BJ (cell line): ENCODE measurements around the gene FEM1B. TPM values are rescaled to one million over a fixed set of nuclear protein-coding genes. Genes with fewer than 3 reads are reported as not detected.

ENCODE experiments used
- CTCF ChIA-PET: fragments of 350-600 bp; formaldehyde crosslinking; extraction: SDS; loops from one replicate; lab custom pipeline; 2021; ENCODE audit warnings: antibody characterized with exemption, inconsistent platforms; lab: Yijun Ruan, JAX
- POLR2A ChIA-PET: fragments of 300-600 bp; sonication (Branson Sonifier 250); formaldehyde crosslinking; extraction: SDS; loops from one replicate; lab custom pipeline; 2021; ENCODE audit warnings: antibody characterized with exemption; lab: Charles Lee
- DNase-seq: peaks from one replicate; pipeline ENCODE4 v3.0.0-alpha.2; 2011; ENCODE audit warnings: low read depth
- H3K27me3 ChIP-seq: 2 replicates; pipeline ENCODE4 v1.6.0; 2011; ENCODE audit warnings: low read length; ENCODE audit not compliant: control insufficient read depth, insufficient read depth
- H3K36me3 ChIP-seq: 2 replicates; pipeline ENCODE4 v1.5.1; 2011; ENCODE audit warnings: low read length; ENCODE audit not compliant: control insufficient read depth, insufficient read depth
- H3K4me3 ChIP-seq: 2 replicates; pipeline ENCODE4 v1.5.1; 2011; ENCODE audit warnings: low read depth, mild to moderate bottlenecking, control low read depth, low read length
- CTCF ChIP-seq: IDR thresholded peaks from 2 replicates; pipeline ENCODE4 v1.5.1; 2011; ENCODE audit warnings: low read depth, mild to moderate bottlenecking, control low read depth, inconsistent platforms, low read length, moderate library complexity; ENCODE audit not compliant: insufficient read depth
- polyA plus RNA-seq: library from polyadenylated mRNA; depleted of rRNA; stranded (reverse); fragments of >200 nt; gene quantifications from 2 replicates; pipeline ENCODE4 v1.2.3, GENCODE V29; 2011

FEM1B gene
- polyA plus RNA-seq, 1 experiment: 58.3 TPM

DNA sequence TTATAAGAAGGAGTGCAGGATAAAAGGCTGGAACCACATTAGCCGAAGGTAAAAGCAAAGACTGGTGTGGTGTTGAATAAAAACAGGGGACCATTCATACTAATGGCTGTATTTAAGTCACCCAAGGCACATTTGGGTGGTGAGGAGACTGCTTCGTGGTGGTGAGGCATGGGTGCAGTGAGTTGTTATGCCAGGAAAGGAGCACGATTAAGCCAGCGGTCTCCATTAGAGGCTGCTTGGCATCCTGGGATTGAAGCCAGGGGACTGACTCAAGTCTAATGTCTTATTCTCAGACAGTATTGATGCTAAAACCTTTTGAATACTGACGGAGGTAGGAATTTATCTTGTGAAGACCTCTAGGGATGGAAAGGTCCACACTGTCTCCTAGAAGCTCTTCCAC lies 21.9 kb downstream of the FEM1B start:
- H3K4me3 ChIP-seq: no peak overlapping the region
- no peak for DNase-seq
- TF ChIP-seq CTCF: no peak
- CTCF ChIA-PET: interaction anchor here (1.0 to 2.2 kb wide), 3 partner anchors 19 to 47 kb away, joined by 4 to 13 read pairs (median 7); no protein-coding TSS in a partner anchor
- no peaks in the 10 kb centered on the region for H3K27me3 ChIP-seq
- H3K36me3 ChIP-seq: peaks cover 3% of the 10 kb centered on the region; the same call in 1 of the 2 replicates
- POLR2A ChIA-PET: no interaction called here

DNA sequence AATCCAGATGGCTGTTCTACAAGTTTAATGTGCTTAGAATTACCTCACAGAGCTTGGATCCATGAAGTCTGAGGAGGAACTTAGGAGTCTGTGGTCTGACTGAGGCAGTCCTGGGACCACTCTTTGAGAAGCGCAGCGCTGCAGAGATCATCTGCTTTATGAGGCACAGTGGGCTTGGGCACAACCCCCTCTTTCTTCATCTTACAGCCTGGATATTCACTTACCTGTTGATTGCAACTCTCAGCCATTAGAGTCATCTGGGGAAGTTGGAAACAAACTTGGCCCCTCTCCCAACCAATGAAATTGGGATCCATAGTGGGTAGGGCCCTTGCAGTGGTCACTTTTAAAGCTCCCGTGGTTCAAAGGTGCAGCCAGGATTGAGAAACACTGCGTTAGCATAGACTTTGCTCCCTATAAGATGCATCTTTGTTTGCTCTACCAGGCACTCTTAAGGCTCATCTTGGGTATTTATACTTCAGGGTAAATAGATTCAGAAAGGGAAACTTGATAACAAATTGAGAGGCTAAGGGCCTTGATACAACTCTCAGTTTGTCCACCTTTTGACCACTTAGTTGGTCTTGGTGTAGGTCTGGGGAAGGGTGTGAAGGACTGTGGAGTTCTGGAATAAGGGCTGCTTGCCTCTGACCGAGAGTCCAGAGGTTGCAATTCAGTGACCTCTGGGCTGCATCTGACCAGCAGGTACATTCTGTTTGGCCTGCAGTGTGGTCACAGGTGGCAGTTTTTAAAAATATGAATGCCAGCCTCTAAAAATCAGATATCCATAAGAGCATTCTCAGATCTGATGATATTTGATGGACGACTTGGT lies 22.8 kb downstream of the FEM1B start:
- ChIA-PET CTCF (interaction anchor here (1.0 kb wide), 1 partner anchor 47 kb away, joined by 4 read pairs; no protein-coding TSS in a partner anchor), POLR2A (no interaction called here)
- Histone ChIP-seq H3K36me3 (peaks cover 3% of the 10 kb centered on the region; the same call in 1 of the 2 replicates), H3K27me3 (no peaks in the 10 kb centered on the region), H3K4me3 (no peak overlapping the region)
- DNase-seq: no peak
- TF ChIP-seq CTCF: no peak

DNA sequence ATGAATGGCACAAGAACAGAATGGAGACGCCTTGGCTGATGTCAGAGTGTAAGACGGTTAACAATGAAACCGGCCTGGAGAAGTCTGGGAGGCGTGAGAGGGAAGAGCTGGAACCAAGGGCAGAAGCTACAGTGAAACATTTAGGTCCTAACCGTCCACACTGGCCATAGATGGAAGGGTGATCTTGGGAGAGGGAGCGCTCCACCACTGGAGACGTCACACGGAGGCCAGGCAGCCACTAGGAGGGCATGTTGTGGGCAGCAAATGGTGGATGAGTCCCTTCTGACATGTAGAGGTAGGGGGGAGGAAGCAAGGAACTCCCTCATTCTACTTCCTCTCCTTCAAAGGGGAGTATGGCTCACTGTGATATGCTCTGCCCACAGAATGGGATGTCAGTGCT lies 23.8 kb downstream of the FEM1B start:
- Histone ChIP-seq H3K4me3 (no peak overlapping the region), H3K27me3 (no peaks in the 10 kb centered on the region), H3K36me3 (peaks cover 3% of the 10 kb centered on the region)
- no peak for TF ChIP-seq CTCF
- ChIA-PET POLR2A (no interaction called here), CTCF (interaction anchor here (1.5 kb wide), 1 partner anchor 253 kb away, joined by 4 read pairs; no protein-coding TSS in a partner anchor)
- no peak for DNase-seq

DNA sequence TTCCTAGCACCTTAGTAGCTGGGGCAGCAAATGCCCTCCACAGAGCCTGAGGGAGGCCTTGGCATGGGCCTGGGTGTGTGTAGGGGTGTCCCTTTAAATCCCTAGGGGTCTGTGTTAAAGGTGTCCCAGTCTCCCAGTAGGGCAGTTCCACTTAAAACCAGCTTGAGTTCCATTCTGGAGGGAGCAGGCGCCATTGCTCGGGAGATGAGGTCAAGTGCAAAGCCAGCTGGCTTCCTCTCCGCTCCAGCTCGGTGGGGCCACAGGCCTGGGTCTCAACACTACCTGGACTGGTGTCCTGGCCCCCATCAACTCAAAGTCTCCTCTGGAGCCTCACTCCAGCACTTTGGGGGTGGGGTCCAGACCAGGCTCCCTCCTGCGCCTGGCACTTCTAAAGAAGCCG lies 25.2 kb downstream of the FEM1B start:
- TF ChIP-seq CTCF: no peak
- CTCF ChIA-PET: interaction anchor here (0.6 to 5.6 kb wide), 4 partner anchors 49 to 254 kb away, joined by 4 to 89 read pairs (median 4); no protein-coding TSS in a partner anchor
- no peak for DNase-seq
- Histone ChIP-seq H3K4me3 (no peak overlapping the region), H3K36me3 (peaks cover 3% of the 10 kb centered on the region), H3K27me3 (no peaks in the 10 kb centered on the region)
- POLR2A ChIA-PET: no interaction called here

DNA sequence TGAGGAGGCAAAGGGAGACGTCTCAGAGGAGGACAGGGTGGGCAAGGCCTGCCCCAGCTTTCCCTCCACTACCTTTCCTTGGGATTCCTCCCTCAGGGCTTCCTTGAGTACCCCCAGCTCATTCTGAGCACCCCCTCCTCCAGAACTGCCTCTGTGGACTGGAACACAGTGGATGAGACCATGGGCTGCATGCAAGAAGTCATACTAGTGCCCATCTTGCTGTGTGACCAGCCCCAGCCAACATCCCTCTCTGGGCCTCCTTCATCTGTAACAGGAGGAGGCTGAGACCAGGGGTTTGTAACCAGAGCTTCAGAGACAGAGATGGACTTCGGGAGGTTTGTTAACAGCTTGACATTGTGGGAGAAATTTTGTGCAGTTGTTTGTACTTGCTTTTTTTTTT lies 25.6 kb downstream of the FEM1B start:
- no peak for TF ChIP-seq CTCF
- no peaks in the 10 kb centered on the region for H3K27me3 ChIP-seq
- ChIA-PET CTCF (interaction anchor here (0.6 to 5.6 kb wide), 5 partner anchors 49 to 371 kb away, joined by 3 to 89 read pairs (median 5); no protein-coding TSS in a partner anchor), POLR2A (no interaction called here)
- peaks cover 3% of the 10 kb centered on the region for H3K36me3 ChIP-seq
- DNase-seq: no peak
- H3K4me3 ChIP-seq: no peak overlapping the region
